ENCODE data around the gene KIF6. TPM values are rescaled to one million over a fixed set of nuclear protein-coding genes. Genes with fewer than 3 reads are reported as not detected.

The KIF6 gene
- total and polyA plus RNA-seq, 2 of the 8 experiments (the other 6 are each of a cell fraction or from before 2014, with no cell fraction given) = 0.53 to 0.65 TPM

GRCh38 chr6:39419607-39420006 is 305.6 kb downstream of the KIF6 start:
- Histone ChIP-seq H3K56ac (replicated peaks; ENCODE audit: insufficient read length, low read depth, low read length) (no peak overlapping the region), H2BK5ac (ENCODE audit: low read depth, low read length) (no peak overlapping the region), H3K23me2 (ENCODE audit: low read depth, low read length) (no peaks in the 10 kb centered on the region), H2BK15ac (ENCODE audit: low read length) (no peak overlapping the region), H4K20me1 (replicated peaks in 1 of 2; ENCODE audit: control insufficient read depth in 1 of 2, insufficient read depth in 2 of 2, low read length in 2 of 2) (no peaks in the 10 kb centered on the region), H2BK12ac (ENCODE audit: low read depth, low read length) (no peak overlapping the region), H3K4ac (replicated peaks; ENCODE audit: insufficient read length, low read depth, low read length) (no peak overlapping the region), H2AK5ac (ENCODE audit: low read depth, low read length) (no peak overlapping the region), H3K79me1 (ENCODE audit: low read depth, low read length) (no peaks in the 10 kb centered on the region), H3K79me2 (ENCODE audit: control insufficient read depth in 1 of 2, insufficient read depth in 2 of 2, low read length in 2 of 2) (no peaks in the 10 kb centered on the region), H3K4me1 (replicated peaks in 1 of 4; ENCODE audit: control insufficient read depth in 3 of 4, insufficient read depth in 4 of 4, low read length in 3 of 4) (peaks cover 0 to 2% (median 0%) of the 10 kb centered on the region in 4 experiments; a peak in 1 of 7 replicates), H3K23ac (ENCODE audit: insufficient read length) (no peak overlapping the region), H4K91ac (replicated peaks; ENCODE audit: insufficient read length, low read length) (no peak overlapping the region), H2AFZ (ENCODE audit: low read length) (no peak overlapping the region), H3K27me3 (replicated peaks in 1 of 4; ENCODE audit: control insufficient read depth in 3 of 4, extremely low read depth in 1 of 4, insufficient read depth in 3 of 4, low read length in 3 of 4) (no peaks in the 10 kb centered on the region), H3K14ac (ENCODE audit: insufficient read length) (no peak overlapping the region), H2BK20ac (ENCODE audit: low read length) (no peak overlapping the region), H3K4me2 (ENCODE audit: insufficient read depth in 1 of 2, low read depth in 2 of 2, low read length in 2 of 2) (no peak overlapping the region), H3K9me3 (ENCODE audit: insufficient read depth in 2 of 2, low read depth in 1 of 2, low read length in 1 of 2) (no peaks in the 10 kb centered on the region), H3K36me3 (ENCODE audit: control insufficient read depth in 2 of 4, insufficient read depth in 4 of 4, low read length in 3 of 4) (no peaks in the 10 kb centered on the region), H3K27ac (ENCODE audit: low read depth, low read length) (no peak overlapping the region), H3K18ac (ENCODE audit: extremely low read depth, low read length) (no peak overlapping the region), H3K4me3 (ENCODE audit: extremely low read depth in 1 of 4, insufficient read depth in 2 of 4, low read depth in 3 of 4, low read length in 4 of 4) (no peak overlapping the region), H4K8ac (ENCODE audit: extremely low read depth, insufficient read depth, low read length) (no peak overlapping the region), H2BK120ac (replicated peaks; ENCODE audit: low read depth, low read length) (no peak overlapping the region), H3K9ac (replicated peaks in 1 of 4; ENCODE audit: extremely low read depth in 1 of 4, low read depth in 3 of 4, low read length in 3 of 4) (no peak overlapping the region), H4K5ac (ENCODE audit: insufficient read length, low read depth, low read length) (no peak overlapping the region)
- DNase-seq (ENCODE audit: low read depth in 1 of 2, low spot score in 2 of 2) (no peak), FAIRE-seq (no peak)
- 97% methylated on average over 3 of the region's 3 CpGs; no CpG with 5 or more reads in 1 of the 2 experiments for WGBS, 2 experiments (ENCODE audit: extremely low coverage in 1 of 2, insufficient coverage in 1 of 2, insufficient read length in 1 of 2, insufficient replicate concordance in 2 of 2, low coverage in 1 of 2, low lambda C conversion rate in 2 of 2, missing lambda C conversion rate in 1 of 2)
- CTCF ChIA-PET (ENCODE audit: partially characterized antibody) = interaction anchor here (1.1 to 1.5 kb wide), 3 partner anchors 11 to 849 kb away, joined by 3 read pairs; no protein-coding TSS in a partner anchor
- POLR2A ChIA-PET (ENCODE audit: partially characterized antibody) = interaction anchor here (0.6 kb wide), 1 partner anchor 31 kb away, joined by 3 read pairs; no protein-coding TSS in a partner anchor
- TF ChIP-seq ASH2L (IDR thresholded peaks at IDR 0.05; ENCODE audit: low read length) = no peak
- TF ChIP-seq SRF (IDR thresholded peaks at IDR 0.05; ENCODE audit: low read depth, low read length) = no peak
- TF ChIP-seq ATF3 (IDR thresholded peaks at IDR 0.05; ENCODE audit: insufficient read depth, low read depth, low read length) = no peak
- TF ChIP-seq PHF8 (conservative IDR thresholded peaks at IDR 0.05; ENCODE audit: low read depth, low read length) = no peak

Measured in H1 (cell line).